Breast epithelium (tissue), 4 donors: ENCODE data around the gene AOC3. TPM values are rescaled to one million over a fixed set of nuclear protein-coding genes. Genes with fewer than 3 reads are reported as not detected.
"Not testable (repeated sequence)": the region's sequence is repeated elsewhere in the genome, so short reads cannot be mapped to it uniquely, and the experiment has no call there.

ENCODE experiments used
- DNase-seq, 2 donors: peaks; one replicate each; pipeline ENCODE4 v3.0.0-alpha.2; 2019; ENCODE audit warnings: low spot score in 2 of 2
- H3K27ac ChIP-seq, 2 donors: fragments of 200-600 bp; sonication (generic) in 1 of 2; one replicate each; pipeline ENCODE4 v1.5.1; 2016 to 2019; ENCODE audit warnings: mild to moderate bottlenecking in 1 of 2
- H3K27me3 ChIP-seq, 2 donors: fragments of 200-600 bp; sonication (generic) in 1 of 2; one replicate each; pipeline versions ENCODE4 v1.5.1 to v1.6.0; 2017 to 2019; ENCODE audit warnings: control low read depth in 1 of 2, mild to moderate bottlenecking in 1 of 2
- H3K36me3 ChIP-seq: fragments of 200-600 bp; one replicate; pipeline ENCODE4 v1.5.1; 2019
- H3K4me1 ChIP-seq, 2 donors: fragments of 200-600 bp; sonication (generic); one replicate each; pipeline ENCODE4 v1.5.1; 2016 to 2019; ENCODE audit warnings: control low read depth in 1 of 2
- H3K4me3 ChIP-seq, 3 donors: fragments of 200-600 bp; sonication (generic); 1 replicate in 2 of 3; 2 replicates in 1 of 3; pipeline ENCODE4 v1.5.1; 2016 to 2019; ENCODE audit warnings: mild to moderate bottlenecking in 3 of 3, moderate library complexity in 2 of 3
- H3K9me3 ChIP-seq, 2 donors: fragments of 200-600 bp; sonication (generic) in 1 of 2; one replicate each; pipeline ENCODE4 v1.5.1; 2016 to 2019; ENCODE audit warnings: control low read depth in 1 of 2
- POLR2A ChIP-seq: fragments of 450-650 bp; IDR thresholded peaks from one replicate; pipeline ENCODE4 v1.6.1; 2016; ENCODE audit warnings: antibody characterized with exemption, mild to moderate bottlenecking, moderate library complexity
- POLR2AphosphoS5 ChIP-seq, 3 donors: sonication (generic); formaldehyde crosslinking; IDR thresholded peaks; one replicate each; pipeline ENCODE4 v1.6.1; 2017; ENCODE audit warnings: antibody characterized with exemption in 3 of 3
- intact Hi-C: fragments of 100-400 bp; cut with DNase I; formaldehyde crosslinking; loops from one replicate; pipeline ENCODE4 v1.15.1; 2023; ENCODE audit warnings: low total_unique reads
- total RNA-seq, 3 donors: library from RNA; depleted of rRNA; stranded (reverse); fragments of >200 nt; gene quantifications; one replicate each; pipeline ENCODE4 v1.1.0, GENCODE V29; 2016
- TF ChIP-seq, protein P1 (sequence below), 3 donors: fragments of 450-650 bp; IDR thresholded peaks; one replicate each; pipeline ENCODE4 v1.5.1; 2016 to 2017; ENCODE audit warnings: antibody characterized with exemption in 3 of 3, mild to moderate bottlenecking in 3 of 3, moderate library complexity in 3 of 3

The AOC3 gene
- total RNA-seq, 3 donors from 2014 or later: 16.2 to 247 (median 25.6) TPM

DNA sequence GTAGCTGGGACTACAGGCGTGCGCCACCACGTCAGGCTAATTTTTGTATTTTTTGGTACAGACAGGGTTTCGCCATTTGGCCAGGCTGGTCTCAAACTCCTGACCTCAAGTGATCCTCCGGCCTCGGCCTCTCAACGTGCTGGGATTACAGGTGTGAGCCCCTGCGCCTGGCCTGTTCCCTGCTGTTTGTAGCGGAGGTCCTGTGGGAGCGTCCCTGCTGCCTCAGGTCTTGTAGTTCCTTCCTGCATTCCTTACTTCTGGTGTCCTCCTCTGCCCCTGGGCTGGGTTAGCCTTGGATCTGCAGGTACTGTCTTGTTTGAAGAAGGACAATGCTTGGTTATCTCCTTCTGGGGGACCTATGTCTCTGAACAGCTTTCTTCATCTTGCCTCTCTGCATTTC, 26.0 kb downstream of the AOC3 start:
- no peaks in the 10 kb centered on the region for H3K4me1 ChIP-seq
- DNase-seq: no peak
- TF ChIP-seq POLR2A (no peak), POLR2AphosphoS5 (IDR thresholded peaks at IDR 0.05) (no peak)
- TF ChIP-seq, protein P1, sequence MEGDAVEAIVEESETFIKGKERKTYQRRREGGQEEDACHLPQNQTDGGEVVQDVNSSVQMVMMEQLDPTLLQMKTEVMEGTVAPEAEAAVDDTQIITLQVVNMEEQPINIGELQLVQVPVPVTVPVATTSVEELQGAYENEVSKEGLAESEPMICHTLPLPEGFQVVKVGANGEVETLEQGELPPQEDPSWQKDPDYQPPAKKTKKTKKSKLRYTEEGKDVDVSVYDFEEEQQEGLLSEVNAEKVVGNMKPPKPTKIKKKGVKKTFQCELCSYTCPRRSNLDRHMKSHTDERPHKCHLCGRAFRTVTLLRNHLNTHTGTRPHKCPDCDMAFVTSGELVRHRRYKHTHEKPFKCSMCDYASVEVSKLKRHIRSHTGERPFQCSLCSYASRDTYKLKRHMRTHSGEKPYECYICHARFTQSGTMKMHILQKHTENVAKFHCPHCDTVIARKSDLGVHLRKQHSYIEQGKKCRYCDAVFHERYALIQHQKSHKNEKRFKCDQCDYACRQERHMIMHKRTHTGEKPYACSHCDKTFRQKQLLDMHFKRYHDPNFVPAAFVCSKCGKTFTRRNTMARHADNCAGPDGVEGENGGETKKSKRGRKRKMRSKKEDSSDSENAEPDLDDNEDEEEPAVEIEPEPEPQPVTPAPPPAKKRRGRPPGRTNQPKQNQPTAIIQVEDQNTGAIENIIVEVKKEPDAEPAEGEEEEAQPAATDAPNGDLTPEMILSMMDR (IDR thresholded peaks at IDR 0.05): no peak
- H3K4me3 ChIP-seq: no peak overlapping the region
- no peaks in the 10 kb centered on the region for H3K27me3 ChIP-seq
- no peaks in the 10 kb centered on the region for H3K36me3 ChIP-seq
- no peaks in the 10 kb centered on the region for H3K9me3 ChIP-seq
- intact Hi-C loops: no loop called here
- no peak overlapping the region for H3K27ac ChIP-seq

GRCh38 chr17:42878123-42878880, 27.3 kb downstream of the AOC3 start:
- no peaks in the 10 kb centered on the region for H3K36me3 ChIP-seq
- no peak for DNase-seq
- no peaks in the 10 kb centered on the region for H3K9me3 ChIP-seq
- H3K4me3 ChIP-seq: no peak overlapping the region
- H3K27me3 ChIP-seq: no peaks in the 10 kb centered on the region
- H3K27ac ChIP-seq: no peak overlapping the region
- H3K4me1 ChIP-seq: no peaks in the 10 kb centered on the region
- intact Hi-C loops: no loop called here
- TF ChIP-seq POLR2A (no peak), POLR2AphosphoS5 (IDR thresholded peaks at IDR 0.05) (no peak)
- TF ChIP-seq, protein P1 (IDR thresholded peaks at IDR 0.05): no peak

DNA sequence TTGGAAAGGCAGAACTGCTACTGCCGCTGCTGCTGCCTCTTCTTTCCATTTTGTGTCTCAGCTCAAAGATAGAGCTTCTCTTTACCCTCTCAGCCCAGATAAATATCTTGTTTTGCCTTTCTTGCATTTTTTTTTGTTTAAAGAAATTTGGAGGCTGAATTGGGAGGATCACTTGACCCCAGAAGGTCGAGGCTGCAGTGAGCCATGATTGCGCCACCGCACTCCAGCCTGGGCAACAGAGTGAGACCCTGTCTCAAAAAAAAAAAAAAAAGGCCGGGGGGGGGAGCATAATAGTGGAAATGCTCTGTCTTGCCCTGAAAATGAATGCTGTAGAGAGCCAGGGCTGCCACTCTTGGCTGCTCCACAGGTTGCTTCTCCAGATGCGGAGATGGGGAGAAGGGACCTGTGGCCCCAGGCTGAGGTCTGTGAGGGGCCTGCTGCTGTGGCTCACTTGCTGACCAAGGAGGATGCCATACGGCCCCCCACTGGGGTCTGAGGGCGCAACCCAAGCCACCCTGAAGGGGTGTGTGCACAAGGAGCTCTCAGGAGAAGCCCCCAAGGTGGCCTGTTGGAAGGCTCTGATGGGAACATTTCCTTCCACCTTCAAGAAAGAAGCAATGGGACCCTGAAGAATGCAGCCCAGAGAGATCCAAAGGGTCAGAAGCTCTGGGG, 28.1 kb downstream of the AOC3 start:
- Histone ChIP-seq H3K36me3 (no peaks in the 10 kb centered on the region), H3K4me3 (no peak overlapping the region), H3K4me1 (no peaks in the 10 kb centered on the region), H3K27ac (no peak overlapping the region), H3K27me3 (no peaks in the 10 kb centered on the region), H3K9me3 (no peaks in the 10 kb centered on the region)
- TF ChIP-seq POLR2A: no peak
- no peak for DNase-seq
- intact Hi-C loops: no loop called here

DNA sequence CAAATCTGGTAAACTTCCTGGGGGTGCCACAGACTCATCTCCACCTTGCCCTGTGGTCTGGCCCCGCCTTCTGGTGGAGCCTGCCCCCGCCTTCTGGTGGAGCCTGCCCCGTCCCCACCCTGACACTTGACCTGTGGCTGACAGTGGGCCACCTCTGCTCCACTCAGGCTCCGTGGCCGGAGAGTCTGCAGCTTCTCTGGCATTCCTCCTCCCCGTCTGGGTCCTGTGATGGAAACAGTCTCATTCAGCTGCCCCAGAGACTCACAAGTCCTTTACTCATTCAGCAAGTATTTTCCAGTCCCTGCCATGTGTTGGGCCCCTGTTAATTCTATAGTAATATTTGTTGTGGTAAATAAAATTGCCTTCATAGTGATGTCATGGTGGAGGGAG, 28.6 kb downstream of the AOC3 start:
- no peak overlapping the region for H3K27ac ChIP-seq

GRCh38 chr17:42880776-42881310, 29.8 kb downstream of the AOC3 start:
- TF ChIP-seq, protein P1 (IDR thresholded peaks at IDR 0.05): no peak
- TF ChIP-seq POLR2A: no peak
- no peak for TF ChIP-seq POLR2AphosphoS5 (IDR thresholded peaks at IDR 0.05)
- intact Hi-C loops: no loop called here
- no peaks in the 10 kb centered on the region for H3K27me3 ChIP-seq
- H3K36me3 ChIP-seq: no peaks in the 10 kb centered on the region
- no peaks in the 10 kb centered on the region for H3K9me3 ChIP-seq
- no peak overlapping the region for H3K4me3 ChIP-seq
- H3K4me1 ChIP-seq: no peaks in the 10 kb centered on the region
- no peak overlapping the region for H3K27ac ChIP-seq
- DNase-seq: no peak

More for the DNA sequence above, 28.6 kb downstream of the AOC3 start:
- H3K36me3 ChIP-seq: no peaks in the 10 kb centered on the region
- no peaks in the 10 kb centered on the region for H3K4me1 ChIP-seq
- TF ChIP-seq POLR2A: no peak
- TF ChIP-seq POLR2AphosphoS5 (IDR thresholded peaks at IDR 0.05): no peak
- TF ChIP-seq, protein P1 (IDR thresholded peaks at IDR 0.05): no peak
- no peak for DNase-seq
- no peaks in the 10 kb centered on the region for H3K27me3 ChIP-seq
- H3K9me3 ChIP-seq: no peaks in the 10 kb centered on the region
- H3K4me3 ChIP-seq: no peak overlapping the region
- intact Hi-C loops: no loop called here

DNA sequence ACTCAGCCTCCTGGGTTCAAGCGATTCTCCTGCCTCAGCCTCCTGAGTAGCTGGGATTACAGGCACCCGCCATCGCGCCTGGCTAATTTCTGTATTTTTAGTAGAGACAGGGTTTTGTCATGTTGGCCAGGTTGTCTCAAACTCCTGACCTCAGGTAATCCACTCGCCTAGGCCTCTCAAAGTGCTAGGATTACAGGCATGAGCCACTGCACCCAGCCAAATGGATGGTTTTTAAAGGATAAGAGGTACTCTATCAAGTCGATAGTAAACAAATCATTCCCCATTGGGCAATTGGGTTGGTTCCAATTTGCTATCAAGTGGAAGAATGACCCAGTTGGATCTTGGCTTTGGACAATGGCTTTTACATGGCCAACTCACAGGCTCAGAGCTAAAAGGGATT, 30.7 kb downstream of the AOC3 start:
- intact Hi-C loops, H3K27me3 ChIP-seq, H3K9me3 ChIP-seq, H3K36me3 ChIP-seq, H3K4me3 ChIP-seq, H3K4me1 ChIP-seq, H3K27ac ChIP-seq, DNase-seq: not testable (repeated sequence)
